Stomach smooth muscle (tissue), 2 donors: ENCODE measurements around the gene ZNF397.
"Not testable (repeated sequence)": the region's sequence is repeated elsewhere in the genome, so short reads cannot be mapped to it uniquely, and the experiment has no call there.

Experiments
- H3K27ac ChIP-seq: one replicate; pipeline ENCODE4 v1.7.0; 2013; ENCODE audit warnings: mild to moderate bottlenecking, low read length, inconsistent platforms
- H3K27me3 ChIP-seq, 2 donors: one replicate each; pipeline ENCODE4 v1.7.0; 2013; ENCODE audit warnings: low read length in 2 of 2; ENCODE audit not compliant: insufficient read depth in 2 of 2, control insufficient read depth in 1 of 2
- H3K36me3 ChIP-seq, 2 donors: one replicate each; pipeline ENCODE4 v1.7.0; 2013; ENCODE audit warnings: low read length in 2 of 2; ENCODE audit not compliant: control insufficient read depth in 2 of 2, insufficient read depth in 2 of 2
- H3K4me1 ChIP-seq: one replicate; pipeline ENCODE4 v1.7.0; 2013; ENCODE audit warnings: low read length; ENCODE audit not compliant: control insufficient read depth, insufficient read depth
- H3K4me3 ChIP-seq, 2 donors: one replicate each; pipeline ENCODE4 v1.7.0; 2013; ENCODE audit warnings: low read length in 2 of 2
- H3K9ac ChIP-seq, 2 donors: one replicate each; pipeline ENCODE4 v1.7.0; 2013; ENCODE audit warnings: low read length in 2 of 2, mild to moderate bottlenecking in 1 of 2
- H3K9me3 ChIP-seq, 2 donors: one replicate each; pipeline ENCODE4 v1.7.0; 2013; ENCODE audit warnings: low read length in 2 of 2; ENCODE audit not compliant: control insufficient read depth in 2 of 2
- donor health status: healthy.
- donor health status: Pancreatic carcinoma.

The ZNF397 gene

DNA sequence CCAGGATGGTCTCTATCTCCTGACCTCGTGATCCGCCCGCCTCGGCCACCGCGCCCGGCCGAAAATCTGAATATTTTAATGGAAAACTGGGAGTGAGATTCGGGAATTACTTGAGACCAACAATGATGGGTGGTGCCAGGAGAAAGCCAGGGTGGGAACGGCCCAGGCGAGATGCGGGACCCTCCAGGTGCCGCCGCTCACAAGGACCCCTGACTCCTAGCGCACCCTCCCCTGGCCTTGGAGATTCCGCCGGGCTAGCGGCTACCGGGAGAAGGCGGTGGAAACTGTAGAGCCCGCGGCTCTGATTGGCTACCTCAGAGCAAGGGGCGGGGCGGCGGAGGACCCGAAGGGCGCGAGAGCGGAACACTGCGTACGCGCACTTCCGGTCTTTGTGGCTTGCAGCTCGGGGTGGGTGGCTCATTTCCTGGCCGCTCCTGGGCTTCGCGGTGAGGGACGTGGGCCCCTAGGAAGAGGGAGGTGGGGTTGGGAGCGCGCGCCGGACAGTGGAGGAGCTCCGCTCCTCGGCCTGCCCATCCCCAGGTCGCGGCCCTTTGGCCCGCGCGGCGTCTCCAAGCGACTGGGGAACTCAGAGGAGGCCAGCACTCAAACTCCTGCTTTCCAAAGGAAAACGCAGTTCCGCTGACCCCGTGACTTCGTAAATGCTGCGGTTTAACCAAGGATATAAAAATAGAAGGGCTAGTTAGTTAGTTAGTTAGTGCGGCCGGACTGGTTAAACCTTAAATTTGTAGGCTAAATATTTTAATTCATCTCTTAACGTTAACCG is at the start of gene ZNF397:
ZNF397 (plus strand) TSS at position 371 of the 784 bp plus-strand sequence. CDS start 1,437 bp downstream, outside the sequence.
- Histone ChIP-seq H3K9me3 (no peaks in the 10 kb centered on the region), H3K4me3 (peak within 1 kb of the TSS; percentile 85 to 93), H3K36me3 (peaks cover 26 to 29% of the 10 kb centered on the region in 2 donors), H3K27me3 (no peaks in the 10 kb centered on the region), H3K4me1 (peaks cover 6% of the 10 kb centered on the region), H3K9ac (peak within 1 kb of the TSS; percentile 93 to 97), H3K27ac (peak within 1 kb of the TSS; percentile 92)

DNA sequence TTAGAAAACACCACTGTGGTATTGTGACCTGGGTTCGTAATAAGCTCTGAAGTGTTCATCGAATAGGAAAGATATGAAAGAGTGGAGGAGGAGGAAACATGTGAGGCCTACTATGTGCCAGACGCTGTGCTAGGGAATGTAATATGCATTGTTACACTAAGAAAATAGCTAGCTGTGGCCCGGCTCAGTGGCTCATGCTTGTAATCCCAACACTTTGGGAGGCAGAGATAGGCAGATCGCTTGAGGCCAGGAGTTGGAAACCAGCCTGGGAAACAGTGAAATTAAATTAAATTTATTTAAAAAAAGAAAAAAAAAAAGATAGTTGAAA is 49.2 kb upstream of the ZNF397 start:
- no peaks in the 10 kb centered on the region for H3K9me3 ChIP-seq
- no peak overlapping the region for H3K9ac ChIP-seq
- no peaks in the 10 kb centered on the region for H3K4me1 ChIP-seq
- no peaks in the 10 kb centered on the region for H3K27me3 ChIP-seq
- H3K27ac ChIP-seq: no peak overlapping the region
- H3K4me3 ChIP-seq: no peak overlapping the region
- no peaks in the 10 kb centered on the region for H3K36me3 ChIP-seq

GRCh38 chr18:35192415-35192814 is 48.4 kb upstream of the ZNF397 start:
- H3K4me3 ChIP-seq: no peak overlapping the region
- H3K27ac ChIP-seq: no peak overlapping the region
- H3K36me3 ChIP-seq: no peaks in the 10 kb centered on the region
- no peaks in the 10 kb centered on the region for H3K27me3 ChIP-seq
- H3K9me3 ChIP-seq: no peaks in the 10 kb centered on the region
- H3K9ac ChIP-seq: no peak overlapping the region
- H3K4me1 ChIP-seq: no peaks in the 10 kb centered on the region

- Histone ChIP-seq H3K4me1 (no peaks in the 10 kb centered on the region), H3K36me3 (no peaks in the 10 kb centered on the region), H3K9ac (no peak overlapping the region), H3K27ac (no peak overlapping the region), H3K27me3 (no peaks in the 10 kb centered on the region), H3K4me3 (no peak overlapping the region), H3K9me3 (no peaks in the 10 kb centered on the region)
These were observed 47.5 kb upstream of the ZNF397 start for GRCh38 chr18:35193316-35193715.

- H3K36me3 ChIP-seq: no peaks in the 10 kb centered on the region
- no peak overlapping the region for H3K9ac ChIP-seq
- no peak overlapping the region for H3K27ac ChIP-seq
- no peaks in the 10 kb centered on the region for H3K27me3 ChIP-seq
- H3K9me3 ChIP-seq: no peaks in the 10 kb centered on the region
- no peaks in the 10 kb centered on the region for H3K4me1 ChIP-seq
- H3K4me3 ChIP-seq: no peak overlapping the region
These were observed 43.5 kb upstream of the ZNF397 start for GRCh38 chr18:35197296-35197695.

- Histone ChIP-seq H3K36me3 (no peaks in the 10 kb centered on the region), H3K27me3 (no peaks in the 10 kb centered on the region), H3K9ac (no peak overlapping the region)
These were observed 39.4 kb upstream of the ZNF397 start for GRCh38 chr18:35201256-35201931.

DNA sequence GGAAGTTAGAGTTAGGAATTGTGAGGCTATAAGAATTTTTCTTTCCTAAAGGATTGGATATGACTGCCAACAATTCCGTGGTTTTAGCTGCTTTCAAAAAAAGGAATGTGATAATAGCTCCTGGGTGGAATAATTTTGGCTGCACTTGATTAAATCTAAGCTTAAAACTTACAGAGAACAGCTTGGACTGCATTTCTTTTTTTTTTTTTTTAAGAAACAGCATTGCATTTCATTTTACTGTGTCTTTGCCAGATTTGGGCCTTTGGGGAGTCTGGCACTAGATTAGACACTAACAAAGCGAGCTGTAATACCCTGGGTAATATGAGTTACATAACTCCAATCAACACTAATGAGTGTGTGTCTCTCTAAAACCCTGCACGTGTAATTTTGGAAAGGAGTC is 37.8 kb upstream of the ZNF397 start:
- Histone ChIP-seq H3K27me3 (no peaks in the 10 kb centered on the region), H3K4me3 (no peak overlapping the region), H3K4me1 (no peaks in the 10 kb centered on the region), H3K9me3 (peaks cover 0 to 3% of the 10 kb centered on the region in 2 donors), H3K27ac (no peak overlapping the region), H3K9ac (no peak overlapping the region), H3K36me3 (no peaks in the 10 kb centered on the region)

More at GRCh38 chr18:35201256-35201931, 39.4 kb upstream of the ZNF397 start:
- no peak overlapping the region for H3K27ac ChIP-seq
- H3K4me1 ChIP-seq: no peaks in the 10 kb centered on the region
- H3K4me3 ChIP-seq: no peak overlapping the region
- peaks cover 0 to 3% of the 10 kb centered on the region in 2 donors for H3K9me3 ChIP-seq

GRCh38 chr18:35205199-35205712 is 35.6 kb upstream of the ZNF397 start:
- no peak overlapping the region for H3K9ac ChIP-seq
- H3K36me3 ChIP-seq: no peaks in the 10 kb centered on the region
- H3K4me3 ChIP-seq: no peak overlapping the region
- H3K27me3 ChIP-seq: no peaks in the 10 kb centered on the region
- H3K9me3 ChIP-seq: peaks cover 0 to 3% of the 10 kb centered on the region in 2 donors
- H3K27ac ChIP-seq: no peak overlapping the region
- H3K4me1 ChIP-seq: no peaks in the 10 kb centered on the region

- not testable (repeated sequence) for H3K4me1 ChIP-seq, H3K4me3 ChIP-seq, H3K27me3 ChIP-seq, H3K27ac ChIP-seq, H3K36me3 ChIP-seq, H3K9me3 ChIP-seq, H3K9ac ChIP-seq
These were observed 34.9 kb upstream of the ZNF397 start for GRCh38 chr18:35205746-35206458.

GRCh38 chr18:35215026-35215425 is 25.8 kb upstream of the ZNF397 start:
- H3K4me3 ChIP-seq: no peak overlapping the region
- H3K9me3 ChIP-seq: no peaks in the 10 kb centered on the region
- H3K27me3 ChIP-seq: no peaks in the 10 kb centered on the region
- H3K4me1 ChIP-seq: no peaks in the 10 kb centered on the region
- H3K27ac ChIP-seq: no peak overlapping the region
- no peaks in the 10 kb centered on the region for H3K36me3 ChIP-seq
- no peak overlapping the region for H3K9ac ChIP-seq
